Uterus (tissue), 4 donors: Measurements from ENCODE around the gene SLC22A2. TPM values are rescaled to one million over a fixed set of nuclear protein-coding genes. Genes with fewer than 3 reads are reported as not detected.

Experiments
- DNase-seq, 2 donors: peaks; one replicate each; pipeline ENCODE4 v3.0.0-alpha.2; 2019 to 2020
- H3K27ac ChIP-seq, 2 donors: fragments of 200-600 bp; sonication (generic); 1 replicate in 1 of 2; 2 replicates in 1 of 2; pipeline ENCODE4 v1.5.1; 2016 to 2018
- H3K27me3 ChIP-seq, 2 donors: fragments of 200-600 bp; sonication (generic); one replicate each; pipeline ENCODE4 v1.5.1; 2018 to 2019; ENCODE audit warnings: control low read depth in 1 of 2
- H3K36me3 ChIP-seq, 2 donors: fragments of 200-600 bp; sonication (generic); one replicate each; pipeline ENCODE4 v1.5.1; 2019; ENCODE audit warnings: control low read depth in 1 of 2
- H3K4me1 ChIP-seq, 2 donors: fragments of 200-600 bp; sonication (generic); one replicate each; pipeline ENCODE4 v1.5.1; 2018 to 2019; ENCODE audit warnings: control low read depth in 1 of 2
- H3K4me3 ChIP-seq, 2 donors: fragments of 200-600 bp; sonication (generic); 1 replicate in 1 of 2; 2 replicates in 1 of 2; pipeline ENCODE4 v1.5.1; 2018 to 2019; ENCODE audit warnings: mild to moderate bottlenecking in 1 of 2
- H3K9me3 ChIP-seq, 2 donors: fragments of 200-600 bp; sonication (generic); one replicate each; pipeline ENCODE4 v1.5.1; 2019; ENCODE audit warnings: control low read depth in 1 of 2
- CTCF ChIP-seq, 4 experiments: fragments of 200-600 bp in 2 of 4; fragments of 450-650 bp in 2 of 4; sonication (generic) in 2 of 4; IDR thresholded peaks; one replicate each; pipeline ENCODE4 v1.5.1; 2016 to 2019; ENCODE audit warnings: antibody characterized with exemption in 4 of 4, mild to moderate bottlenecking in 2 of 4, moderate library complexity in 1 of 4
- POLR2A ChIP-seq, 2 donors: fragments of 450-650 bp; IDR thresholded peaks; one replicate each; pipeline ENCODE4 v1.6.1; 2016; ENCODE audit warnings: antibody characterized with exemption in 2 of 2, mild to moderate bottlenecking in 1 of 2, moderate library complexity in 1 of 2
- intact Hi-C: fragments of 100-400 bp; cut with DNase I; formaldehyde crosslinking; loops from one replicate; pipeline ENCODE4 v1.15.1; 2023; ENCODE audit warnings: low total_unique reads
- total RNA-seq, 4 donors: library from RNA; depleted of rRNA in 3 of 4; stranded (reverse); fragments of >200 nt in 3 of 4; gene quantifications; one replicate each; pipeline versions ENCODE4 v1.1.0 to v1.2.4, GENCODE V29; 2014 to 2023
- donor health status: DM: yes; HTN: yes; CAD: no.

Gene SLC22A2
- total RNA-seq, 4 donors from 2014 or later = 0.21 TPM; not detected in 3

DNA sequence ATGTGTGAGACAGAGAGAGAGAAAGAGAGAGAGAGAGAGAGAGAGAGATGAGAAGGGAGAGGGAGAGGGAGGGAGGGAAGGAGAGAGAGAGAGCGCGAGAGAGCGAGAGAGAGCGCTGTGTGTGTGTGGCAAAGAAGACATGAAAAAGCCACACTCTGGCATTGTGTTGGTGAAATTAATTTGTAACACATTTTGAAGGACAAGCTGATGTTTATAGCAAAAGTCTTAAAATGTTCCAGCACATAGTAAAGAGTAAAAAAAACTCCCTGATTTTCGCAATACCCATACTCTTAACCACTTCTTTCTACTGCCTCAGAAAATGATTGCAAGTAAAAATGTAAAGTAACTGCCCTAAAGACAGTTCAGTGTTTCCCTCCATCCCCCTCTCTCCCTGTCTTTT, 80.3 kb downstream of the SLC22A2 start:
- intact Hi-C loops = no loop called here
- DNase-seq = no peak
- no peaks in the 10 kb centered on the region for H3K36me3 ChIP-seq
- H3K27ac ChIP-seq = no peak overlapping the region
- no peak overlapping the region for H3K4me3 ChIP-seq
- no peaks in the 10 kb centered on the region for H3K4me1 ChIP-seq
- no peak for TF ChIP-seq CTCF (IDR thresholded peaks at IDR 0.05)
- no peaks in the 10 kb centered on the region for H3K27me3 ChIP-seq
- no peaks in the 10 kb centered on the region for H3K9me3 ChIP-seq

DNA sequence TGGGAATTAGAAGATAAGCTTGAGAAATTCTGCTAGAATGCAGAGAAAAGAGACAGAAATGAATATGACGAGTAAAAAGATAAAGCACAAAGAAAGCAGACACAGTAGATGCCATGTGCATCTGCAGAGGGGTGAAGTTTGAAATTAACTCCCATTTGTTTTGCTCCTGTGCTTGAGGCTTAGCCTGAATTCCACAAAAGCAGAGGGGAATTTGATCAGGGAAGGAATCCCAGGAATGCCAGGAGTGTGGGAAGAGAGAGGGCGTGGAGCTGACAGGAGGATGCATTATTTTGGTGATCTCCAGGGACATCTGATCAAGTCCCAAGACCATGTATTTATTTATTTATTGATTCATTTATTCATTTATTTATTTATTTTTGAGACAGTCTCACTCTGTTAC, 81.4 kb downstream of the SLC22A2 start:
- no peaks in the 10 kb centered on the region for H3K9me3 ChIP-seq
- no peak overlapping the region for H3K27ac ChIP-seq
- H3K27me3 ChIP-seq = no peaks in the 10 kb centered on the region
- intact Hi-C loops = no loop called here
- H3K36me3 ChIP-seq = no peaks in the 10 kb centered on the region
- peaks cover 0 to 4% of the 10 kb centered on the region in 2 donors for H3K4me1 ChIP-seq
- TF ChIP-seq CTCF (IDR thresholded peaks at IDR 0.05) (no peak), POLR2A (IDR thresholded peaks at IDR 0.05) (no peak)
- no peak for DNase-seq
- no peak overlapping the region for H3K4me3 ChIP-seq

- H3K27ac ChIP-seq = no peak overlapping the region
- DNase-seq = no peak
- H3K36me3 ChIP-seq = no peaks in the 10 kb centered on the region
- intact Hi-C loops = no loop called here
- TF ChIP-seq CTCF (IDR thresholded peaks at IDR 0.05) (no peak), POLR2A (IDR thresholded peaks at IDR 0.05) (no peak)
- no peak overlapping the region for H3K4me3 ChIP-seq
- no peaks in the 10 kb centered on the region for H3K9me3 ChIP-seq
- H3K4me1 ChIP-seq = peaks cover 0 to 4% of the 10 kb centered on the region in 2 donors
- no peaks in the 10 kb centered on the region for H3K27me3 ChIP-seq
Measured at GRCh38 chr6:160174681-160175080, 83.9 kb downstream of the SLC22A2 start.

DNA sequence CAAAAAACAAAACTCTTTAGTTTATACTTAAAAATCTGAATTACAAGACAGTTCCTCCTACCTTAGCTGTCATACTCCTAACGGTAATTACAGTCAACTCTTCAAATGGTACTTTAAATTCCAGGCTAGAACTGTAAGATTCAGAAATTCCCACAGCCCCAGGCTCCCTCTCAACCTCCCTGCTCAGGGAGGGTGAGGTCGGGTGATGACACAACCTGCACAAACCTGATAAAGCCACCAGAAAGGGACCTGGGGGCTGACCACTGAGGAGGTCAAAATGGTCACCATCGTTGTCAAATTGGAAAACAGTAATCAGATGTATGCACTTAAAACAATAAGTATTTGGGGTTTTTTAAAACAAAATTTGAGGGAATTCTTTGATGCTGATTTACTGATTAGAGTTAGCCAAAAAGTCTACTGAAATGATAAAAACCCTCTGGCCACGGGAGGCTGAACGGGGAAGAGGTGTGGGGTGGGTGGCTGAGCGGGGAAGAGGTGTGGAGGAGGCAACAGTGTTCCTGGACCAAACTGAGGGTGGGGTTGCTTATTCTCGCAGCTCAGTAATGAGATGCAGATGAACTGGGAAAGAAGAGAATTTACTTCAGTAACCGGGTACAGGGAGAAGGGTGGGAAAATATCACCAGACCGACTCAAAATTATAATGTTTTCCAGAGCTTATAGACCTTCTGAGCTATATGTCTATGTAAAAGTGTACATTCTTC, 84.7 kb downstream of the SLC22A2 start:
- intact Hi-C loops = no loop called here
- no peak overlapping the region for H3K4me3 ChIP-seq
- H3K36me3 ChIP-seq = no peaks in the 10 kb centered on the region
- H3K9me3 ChIP-seq = no peaks in the 10 kb centered on the region
- H3K27me3 ChIP-seq = no peaks in the 10 kb centered on the region
- no peak for DNase-seq
- no peak overlapping the region for H3K27ac ChIP-seq
- H3K4me1 ChIP-seq = peaks cover 0 to 4% of the 10 kb centered on the region in 2 donors
- TF ChIP-seq CTCF (IDR thresholded peaks at IDR 0.05) = no peak
- no peak for TF ChIP-seq POLR2A (IDR thresholded peaks at IDR 0.05)

GRCh38 chr6:160172704-160173103, 85.9 kb downstream of the SLC22A2 start:
- intact Hi-C loops = no loop called here
- H3K36me3 ChIP-seq = no peaks in the 10 kb centered on the region
- H3K27ac ChIP-seq = no peak overlapping the region

More at GRCh38 chr6:160172704-160173103, 85.9 kb downstream of the SLC22A2 start:
- Histone ChIP-seq H3K27me3 (no peaks in the 10 kb centered on the region), H3K9me3 (no peaks in the 10 kb centered on the region), H3K4me1 (peaks cover 0 to 4% of the 10 kb centered on the region in 2 donors), H3K4me3 (no peak overlapping the region)
- TF ChIP-seq CTCF (IDR thresholded peaks at IDR 0.05) (no peak), POLR2A (IDR thresholded peaks at IDR 0.05) (no peak)
- no peak for DNase-seq
